Retina (tissue), 1 donor: ENCODE results near the gene PDHA2.
"Not testable (repeated sequence)": the region's sequence is repeated elsewhere in the genome, so short reads cannot be mapped to it uniquely, and the experiment has no call there.

ENCODE experiments used
- DNase-seq: peaks from one replicate; pipeline ENCODE4 v3.0.0-alpha.2; 2016

The PDHA2 gene

GRCh38 chr4:95839891-95840290, at the start of gene PDHA2:
TSS of gene PDHA2 (plus strand) at chr4:95840093. CDS start at chr4:95840151, 58 bp downstream.
- no peak for DNase-seq

DNA sequence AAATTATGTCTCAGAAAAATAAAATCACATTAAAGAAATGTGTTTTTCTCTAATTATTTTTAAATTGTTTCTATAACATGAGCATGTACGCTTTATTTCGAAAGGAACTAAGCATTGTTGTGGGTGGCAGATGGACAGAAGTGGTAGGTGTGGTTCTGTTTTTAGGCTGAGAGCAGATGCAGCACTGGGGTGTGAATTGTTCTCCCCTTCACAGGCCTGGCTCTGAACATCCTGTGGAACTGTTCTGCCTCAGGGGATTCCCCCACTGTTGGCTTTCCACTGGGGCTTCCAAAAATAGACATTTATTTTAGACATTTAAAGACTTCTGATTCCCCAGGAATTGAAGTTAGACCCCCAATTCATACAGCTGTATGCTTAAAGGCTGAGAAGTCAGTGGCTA, 41.9 kb upstream of the PDHA2 start:
- no peak for DNase-seq

- DNase-seq = no peak
These were observed 41.2 kb upstream of the PDHA2 start for GRCh38 chr4:95798727-95799126.

DNA sequence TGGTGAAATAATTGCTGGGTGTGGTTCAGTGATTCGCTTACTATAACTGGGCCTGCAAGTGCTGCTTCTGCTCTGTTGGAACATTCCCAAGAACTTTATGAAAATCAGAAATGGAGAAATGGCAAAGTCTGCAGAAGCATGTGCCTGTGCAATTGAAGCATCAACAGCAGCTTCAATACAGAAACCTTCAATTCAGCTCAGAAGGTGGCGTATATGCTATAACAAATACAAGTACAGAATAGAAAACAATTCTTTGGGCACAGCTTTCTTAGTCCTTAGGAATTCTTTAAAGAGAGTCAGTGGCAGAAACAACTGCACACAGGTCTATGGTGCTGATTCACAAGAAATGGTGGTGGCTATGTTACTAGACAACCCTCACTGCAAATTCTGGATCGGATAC, 18.0 kb upstream of the PDHA2 start:
- no peak for DNase-seq

- no peak for DNase-seq
These were observed 14.3 kb upstream of the PDHA2 start for GRCh38 chr4:95825546-95825945.

DNA sequence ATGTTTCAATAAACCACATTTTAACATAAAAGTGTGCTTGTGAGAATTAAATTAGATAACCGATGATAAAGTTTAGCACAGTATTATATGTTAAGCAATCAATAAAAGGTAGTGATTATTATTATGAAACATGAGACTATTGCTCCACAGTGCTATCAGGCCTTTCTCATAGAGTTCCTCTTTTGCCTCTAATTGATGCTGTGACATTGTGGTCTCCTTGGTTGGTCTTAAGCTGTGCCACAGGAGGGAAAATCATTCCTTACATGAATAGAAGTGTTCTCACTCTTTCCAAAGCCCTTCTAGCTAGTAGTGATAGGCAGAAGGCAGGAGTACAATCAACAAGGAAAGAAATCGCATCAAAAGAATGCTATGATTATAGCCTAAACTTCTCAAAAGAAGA, 9.2 kb upstream of the PDHA2 start:
- no peak for DNase-seq

- DNase-seq = no peak
These were observed 8.7 kb upstream of the PDHA2 start for GRCh38 chr4:95831166-95831565.

- no peak for DNase-seq
These were observed 6.1 kb upstream of the PDHA2 start for GRCh38 chr4:95833711-95834194.

GRCh38 chr4:95835672-95836071, 4.2 kb upstream of the PDHA2 start:
- DNase-seq = peak; percentile 16

DNA sequence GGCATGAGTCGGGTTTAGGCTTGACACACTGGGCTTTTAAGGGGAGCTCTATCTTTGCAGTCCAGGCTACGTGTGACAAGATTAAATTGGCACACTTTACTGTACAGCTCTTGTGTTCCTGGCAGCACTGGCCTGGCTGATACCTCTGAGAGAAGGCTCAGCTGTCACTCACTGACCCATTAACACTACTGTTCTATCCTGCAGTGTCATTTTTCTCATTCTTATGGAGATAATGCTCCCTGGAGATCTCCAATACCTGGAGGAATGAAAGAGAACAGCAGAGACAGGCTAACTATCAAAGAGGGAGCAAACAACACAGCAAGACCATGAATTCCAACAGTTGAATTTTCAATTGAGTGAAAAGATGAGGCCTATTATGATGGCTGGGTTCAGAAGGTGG, 1.7 kb upstream of the PDHA2 start:
- no peak for DNase-seq

- DNase-seq = no peak
These were observed 8.1 kb downstream of the PDHA2 start for GRCh38 chr4:95847908-95848460.

DNA sequence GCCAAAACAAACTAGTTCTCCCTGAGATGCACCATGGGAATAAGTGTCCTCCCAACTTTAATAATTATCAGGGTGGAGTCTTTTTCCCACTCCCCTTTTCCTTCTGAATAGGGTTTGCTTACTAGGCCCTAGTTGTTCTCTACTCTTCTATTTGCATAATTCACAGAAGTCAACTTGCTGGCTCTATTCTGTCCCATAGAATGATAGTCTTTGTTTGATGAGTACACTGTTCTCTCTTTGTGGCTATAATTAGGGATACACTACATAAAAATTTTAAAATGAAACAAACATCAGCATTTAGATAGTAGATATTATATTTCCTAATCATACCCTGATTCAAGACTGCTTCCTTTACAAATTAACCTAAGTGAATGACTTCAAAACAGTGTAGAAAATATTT, 10.3 kb downstream of the PDHA2 start:
- DNase-seq = no peak

DNA sequence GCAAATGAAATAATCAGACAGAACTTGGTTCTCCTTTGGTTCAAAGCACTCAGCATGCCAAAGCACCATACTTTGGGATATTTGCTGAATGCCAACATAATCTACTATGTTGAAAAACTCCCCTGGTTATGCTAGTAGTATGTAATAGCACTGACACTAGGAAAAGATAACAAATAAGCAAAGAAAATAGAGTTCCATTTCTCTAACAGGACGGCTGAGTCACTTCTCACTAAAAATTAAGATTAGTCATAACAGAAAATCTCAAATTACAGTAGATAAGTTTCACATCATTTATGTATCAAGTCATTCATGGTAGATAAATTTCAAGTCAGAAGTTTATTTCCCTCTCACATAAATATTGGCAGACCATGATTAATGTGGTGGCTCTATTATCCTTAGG, 17.9 kb downstream of the PDHA2 start:
- no peak for DNase-seq

GRCh38 chr4:95867919-95868318, 28.0 kb downstream of the PDHA2 start:
- no peak for DNase-seq

DNA sequence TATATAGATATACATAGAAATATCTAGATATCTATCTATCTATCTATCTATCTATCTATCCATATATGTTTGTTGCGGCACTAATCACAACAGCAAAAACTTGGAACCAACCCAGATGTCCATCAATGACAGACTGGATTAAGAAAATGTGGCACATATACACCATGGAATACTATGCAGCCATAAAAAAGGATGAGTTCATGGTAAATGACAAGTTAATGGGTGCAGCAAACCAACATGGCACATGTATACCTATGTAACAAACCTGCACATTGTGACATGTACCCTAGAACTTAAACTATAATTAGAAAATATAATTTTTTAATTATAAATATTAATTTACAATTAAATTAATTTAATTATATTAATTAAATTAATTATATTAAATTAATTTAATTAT, 29.5 kb downstream of the PDHA2 start:
- not testable (repeated sequence) for DNase-seq

DNA sequence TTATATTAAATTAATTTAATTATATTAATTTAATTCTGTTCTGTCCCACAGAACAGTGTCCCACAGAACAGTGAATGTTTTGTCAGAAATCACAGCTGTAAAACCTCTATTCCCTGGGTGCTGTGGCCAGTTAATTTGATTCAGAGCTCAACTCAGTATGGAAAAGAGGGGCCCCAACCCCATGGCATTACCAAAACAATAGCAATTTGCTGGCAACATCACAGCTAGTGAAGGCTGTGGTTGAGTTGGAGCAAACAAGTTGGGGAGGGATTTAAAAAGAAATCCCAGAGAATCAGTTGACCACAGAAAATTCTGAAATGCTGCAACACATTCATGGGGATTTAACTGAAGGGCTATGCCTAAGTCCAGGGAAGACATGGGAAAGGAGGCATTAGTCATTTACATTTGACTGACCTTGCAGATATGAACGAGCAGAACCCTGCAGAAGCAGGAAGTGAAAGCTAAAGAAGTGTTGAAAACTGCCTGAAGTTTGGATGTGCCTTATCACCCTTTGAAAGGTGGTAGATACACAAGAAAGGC, 30.1 kb downstream of the PDHA2 start:
- DNase-seq = no peak

GRCh38 chr4:95877636-95878035, 37.7 kb downstream of the PDHA2 start:
- DNase-seq = no peak

- DNase-seq = no peak
These were observed 47.7 kb downstream of the PDHA2 start for GRCh38 chr4:95887551-95887950.

- DNase-seq = no peak
These were observed 49.8 kb downstream of the PDHA2 start for GRCh38 chr4:95889662-95890061.
